HG02610 (cell line): ENCODE measurements around the gene TBC1D10B.

Experiments
- ATAC-seq: cut with Tn5 transposase; IDR thresholded peaks from one replicate; pipeline ENCODE4 v1.9.1; 2021; ENCODE audit warnings: mild to moderate bottlenecking, moderate library complexity; ENCODE audit not compliant: unreplicated experiment

Gene TBC1D10B

GRCh38 chr16:30375864-30376263, 5.6 kb upstream of the TBC1D10B start:
- ATAC-seq, result no peak

- no peak for ATAC-seq
These were observed 4.2 kb upstream of the TBC1D10B start, which contains the start of gene MYL11 for GRCh38 chr16:30374538-30374937. MYL11 (plus strand) TSS chr16:30374802; CDS start chr16:30374858, 56 bp downstream.

- no peak for ATAC-seq
These were observed 2.4 kb upstream of the TBC1D10B start for GRCh38 chr16:30372725-30373124.

GRCh38 chr16:30372038-30372712, 1.9 kb upstream of the TBC1D10B start:
- no peak for ATAC-seq

GRCh38 chr16:30371248-30371816, 1.0 kb upstream of the TBC1D10B start:
- no peak for ATAC-seq

- ATAC-seq, result peak; percentile 7
These were observed 297 bp downstream of the TBC1D10B start for GRCh38 chr16:30369938-30370455.

GRCh38 chr16:30369091-30369937, 980 bp downstream of the TBC1D10B start:
- no peak for ATAC-seq

GRCh38 chr16:30368792-30369090, 1.6 kb downstream of the TBC1D10B start:
- no peak for ATAC-seq

- no peak for ATAC-seq
These were observed 2.0 kb downstream of the TBC1D10B start for GRCh38 chr16:30368122-30368791.

GRCh38 chr16:30367349-30368009, 2.8 kb downstream of the TBC1D10B start:
- ATAC-seq, result no peak

GRCh38 chr16:30366511-30366910, 3.8 kb downstream of the TBC1D10B start:
- no peak for ATAC-seq

- ATAC-seq, result no peak
These were observed 5.1 kb downstream of the TBC1D10B start for GRCh38 chr16:30365200-30365599.

GRCh38 chr16:30361180-30361579, 9.1 kb downstream of the TBC1D10B start:
- no peak for ATAC-seq

- ATAC-seq, result no peak
These were observed 10.5 kb downstream of the TBC1D10B start for GRCh38 chr16:30359871-30360170.

GRCh38 chr16:30358990-30359870, 11.1 kb downstream of the TBC1D10B start:
- ATAC-seq, result no peak

- no peak for ATAC-seq
These were observed 11.7 kb downstream of the TBC1D10B start for GRCh38 chr16:30358577-30358936.

- ATAC-seq, result no peak
These were observed 12.3 kb downstream of the TBC1D10B start for GRCh38 chr16:30357715-30358576.

GRCh38 chr16:30357085-30357714, 13.1 kb downstream of the TBC1D10B start:
- ATAC-seq, result no peak
